T-helper 2 cell treated with Interferon-gamma antibody and Interleukin-4, amounts not matched to agents 100 ng/mL and 5 ng/mL, for 36 hours (primary cell): Measurements from ENCODE around the gene GALNT10. TPM values are rescaled to one million over a fixed set of nuclear protein-coding genes. Genes with fewer than 3 reads are reported as not detected.

Experiments used
- intact Hi-C: fragments of 100-400 bp; cut with micrococcal nuclease; formaldehyde crosslinking; loops from one replicate; pipeline ENCODE4 v1.15.1; 2023
- total RNA-seq: library from RNA; stranded (reverse); gene quantifications from 2 replicates; pipeline ENCODE4 v1.2.3, GENCODE V29; 2022

The GALNT10 gene
- total RNA-seq, 1 donor from 2014 or later, result 38.4 TPM

DNA sequence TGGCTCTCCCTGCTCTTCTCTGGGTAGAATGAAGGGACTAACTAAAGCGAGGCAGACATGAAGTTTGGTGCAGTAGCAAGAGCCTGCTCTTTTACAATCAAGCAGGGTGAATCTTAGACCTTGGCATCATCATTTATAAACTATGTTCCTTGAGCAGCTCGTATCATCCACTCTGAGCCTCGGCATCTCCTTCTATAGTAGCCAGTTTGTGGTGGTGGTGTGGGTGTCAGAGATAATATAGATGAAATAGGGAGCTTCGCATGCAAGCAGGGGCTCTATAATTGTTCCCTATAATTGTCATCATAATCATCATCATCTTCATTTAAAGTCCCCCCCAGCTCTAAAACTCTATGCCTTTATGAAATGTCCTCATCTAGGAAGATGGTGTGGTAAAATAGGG lies 182.8 kb downstream of the GALNT10 start:
- intact Hi-C loops, result no loop called here

DNA sequence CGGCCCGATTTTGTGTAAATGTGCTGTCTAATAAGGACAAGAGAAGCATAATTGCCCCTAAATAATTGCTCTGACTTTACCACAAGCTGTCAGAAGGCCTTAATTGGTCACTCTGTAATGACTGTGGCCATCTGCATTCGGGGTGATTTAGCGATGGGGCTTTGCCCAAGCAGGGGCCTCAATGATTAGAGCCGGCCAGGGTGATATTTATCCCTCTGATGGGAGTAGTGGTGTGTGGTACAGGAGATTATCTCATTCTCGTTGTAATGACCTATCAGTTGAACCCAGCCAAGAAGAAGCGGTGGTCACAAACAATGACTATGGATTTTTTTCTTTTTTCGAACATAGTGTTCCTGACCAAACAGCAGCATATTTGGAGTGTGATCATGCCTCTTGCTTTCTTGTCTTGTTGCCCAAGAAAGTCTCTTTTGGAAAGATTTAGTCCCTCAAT lies 183.2 kb downstream of the GALNT10 start:
- intact Hi-C loops, result no loop called here

DNA sequence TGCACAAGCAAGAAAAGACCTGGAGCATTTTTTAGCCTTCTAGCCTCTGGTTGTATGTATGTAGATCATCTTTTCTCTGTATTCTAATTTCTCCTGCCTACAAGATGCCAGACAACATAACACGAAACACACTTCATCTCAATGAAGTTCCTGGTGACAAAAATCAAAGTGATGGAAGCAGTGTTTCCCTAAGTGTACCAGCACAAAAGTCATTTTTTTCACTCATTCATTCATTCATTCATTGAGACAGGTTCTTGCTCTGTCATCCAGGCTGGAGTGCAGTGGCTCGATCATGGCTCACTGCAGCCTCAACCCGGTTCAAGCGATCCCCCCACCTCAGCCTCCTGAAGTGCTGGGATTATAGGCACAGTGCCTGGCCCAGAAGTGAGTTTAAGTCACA lies 183.7 kb downstream of the GALNT10 start:
- intact Hi-C loops, result no loop called here

DNA sequence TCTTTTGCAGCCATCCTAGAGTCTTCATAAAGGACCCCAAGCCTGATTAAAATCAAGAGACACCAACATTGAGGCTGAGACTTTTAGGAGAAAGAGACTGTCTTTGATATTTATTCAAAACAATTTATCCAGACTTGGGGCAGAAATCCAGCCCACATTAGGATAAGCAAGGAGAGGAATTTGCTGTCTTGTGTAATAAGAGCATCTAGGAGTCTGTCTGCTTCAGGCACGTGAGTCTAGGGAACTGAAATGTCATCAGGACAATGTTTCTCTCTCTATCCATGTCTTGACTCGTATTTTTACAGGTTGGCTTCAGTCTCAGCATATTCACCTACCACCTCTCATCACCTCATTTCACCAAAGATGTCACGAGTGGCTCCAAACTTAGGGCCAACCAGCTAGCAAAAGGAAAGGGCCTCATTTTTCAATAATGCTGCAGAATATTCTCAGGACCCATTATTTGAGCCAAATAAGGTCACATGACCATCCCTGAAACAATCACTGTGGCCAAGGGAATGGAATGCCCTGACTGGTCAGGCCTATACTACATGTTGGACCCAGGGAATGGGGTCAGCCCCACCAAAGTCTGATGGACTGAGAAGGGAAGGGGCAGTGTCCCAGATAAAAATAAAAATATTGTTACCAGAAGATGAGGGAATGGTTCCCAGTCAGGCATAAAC lies 184.9 kb downstream of the GALNT10 start:
- intact Hi-C loops, result no loop called here

DNA sequence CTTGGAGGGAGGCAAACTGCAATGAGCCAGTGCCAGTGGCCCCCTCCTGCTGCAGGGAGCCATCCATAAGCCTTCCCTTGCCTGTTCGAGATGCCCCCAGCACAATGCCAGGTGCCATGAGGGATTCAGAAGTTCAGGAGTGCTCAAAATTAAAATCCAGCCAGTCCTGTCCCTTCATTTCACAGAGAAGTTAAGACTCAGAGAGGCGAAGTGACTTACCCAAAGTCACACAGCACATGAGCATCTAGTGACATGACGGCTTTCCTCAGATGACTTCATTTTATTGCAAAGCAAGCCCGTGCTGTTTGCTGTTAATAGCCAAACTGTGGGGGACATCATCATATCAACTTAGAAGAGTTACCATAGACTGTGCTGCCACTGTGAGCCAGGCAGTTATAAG lies 185.9 kb downstream of the GALNT10 start:
- intact Hi-C loops, result no loop called here

DNA sequence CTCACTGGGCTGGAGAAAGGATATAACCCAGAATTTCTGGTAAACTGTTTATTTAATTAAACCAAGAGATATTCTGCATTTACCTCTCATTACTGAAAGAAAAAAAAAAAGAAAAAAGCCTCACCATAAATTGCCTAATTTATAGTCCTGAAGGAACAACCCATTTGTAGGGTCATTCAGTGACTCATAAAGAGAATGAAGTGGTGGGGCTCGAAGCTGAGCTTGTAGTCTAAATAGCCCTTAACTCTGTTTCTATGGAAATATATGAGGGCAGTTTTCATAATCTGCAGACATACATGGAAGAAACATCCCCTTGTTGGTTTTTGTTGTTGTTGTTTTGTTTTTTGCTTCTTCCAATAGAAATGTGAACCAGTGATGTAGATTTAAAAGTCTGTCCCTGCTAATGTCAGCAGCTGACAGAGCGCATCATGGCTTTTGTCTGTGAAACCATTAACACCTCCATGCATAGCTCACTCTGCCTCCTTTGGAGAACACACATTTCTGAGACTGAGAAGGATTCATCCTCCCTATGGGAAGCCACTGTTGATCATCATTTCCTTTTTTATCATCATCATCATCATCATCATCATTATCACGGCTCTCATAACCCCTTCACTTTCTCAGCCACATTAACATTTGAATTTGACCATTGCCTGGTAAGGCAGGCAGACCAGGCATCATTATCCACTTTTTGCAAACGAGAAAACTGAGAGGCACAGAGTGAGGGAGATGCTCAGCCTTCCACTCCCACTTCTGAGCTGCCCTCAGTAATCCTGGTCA lies 187.4 kb downstream of the GALNT10 start:
- intact Hi-C loops, result no loop called here

DNA sequence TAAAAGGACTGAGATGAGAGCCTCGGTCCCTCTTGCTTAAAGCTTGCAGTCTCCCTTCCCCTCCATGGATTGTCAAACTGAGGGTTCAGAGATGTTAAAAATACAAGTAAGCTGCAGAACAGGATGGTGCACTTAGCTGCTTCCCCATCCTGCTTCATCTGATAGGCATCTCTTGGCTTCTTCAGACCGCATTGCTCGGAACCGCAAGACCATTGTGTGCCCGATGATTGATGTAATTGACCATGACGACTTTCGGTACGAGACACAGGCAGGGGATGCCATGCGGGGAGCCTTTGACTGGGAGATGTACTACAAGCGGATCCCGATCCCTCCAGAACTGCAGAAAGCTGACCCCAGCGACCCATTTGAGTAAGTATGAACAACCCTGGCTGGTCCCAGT lies 189.7 kb downstream of the GALNT10 start:
- intact Hi-C loops, result no loop called here

DNA sequence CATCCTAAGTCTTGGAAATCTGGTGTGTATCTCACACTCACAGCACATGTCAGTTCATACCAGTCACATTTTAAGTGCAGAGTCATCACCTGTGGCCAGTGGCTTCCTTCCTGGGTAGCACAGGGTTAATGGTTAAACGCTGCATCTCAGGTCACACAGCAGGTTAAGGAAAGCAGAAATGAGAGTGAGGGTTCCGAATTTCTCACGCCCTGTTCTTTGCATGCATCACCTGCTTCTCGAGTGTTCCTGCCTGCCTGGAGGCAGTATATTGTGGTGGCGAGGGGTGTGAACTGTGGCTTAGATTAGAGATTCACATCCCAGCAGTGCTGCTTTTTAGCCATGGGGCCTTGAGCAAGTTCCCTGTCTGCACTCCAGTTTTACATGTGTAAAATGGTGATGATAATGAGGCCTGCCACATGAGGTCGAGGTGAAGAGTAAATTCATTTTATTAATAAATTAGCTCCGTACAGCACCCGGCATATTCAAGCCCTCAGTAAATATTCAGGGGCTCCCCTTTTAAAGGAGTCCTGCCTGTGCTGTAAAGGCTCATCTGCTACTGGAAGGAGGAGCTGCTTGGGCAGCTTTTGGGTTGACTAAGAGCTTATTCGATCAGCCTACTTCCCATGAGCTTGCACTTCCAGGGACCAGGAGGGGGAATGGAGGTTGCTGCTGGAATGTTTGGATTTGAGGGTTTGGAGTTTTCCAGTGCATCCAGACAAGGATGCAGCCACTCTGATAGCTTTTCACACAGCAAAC lies 194.1 kb downstream of the GALNT10 start:
- intact Hi-C loops, result no loop called here

DNA sequence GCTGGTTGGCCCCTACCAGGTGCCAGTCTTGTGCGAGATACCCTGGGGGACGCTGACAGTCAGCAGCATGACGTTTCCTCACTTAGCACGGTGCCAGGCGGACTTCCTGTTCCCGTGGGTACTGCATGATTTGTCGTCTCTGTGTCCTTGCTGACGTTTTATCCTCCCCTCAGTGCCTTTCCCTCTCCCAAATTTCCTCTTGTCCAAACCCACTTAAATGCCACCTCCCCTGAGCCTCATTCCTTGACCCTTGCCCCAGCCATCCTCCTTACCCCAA lies 194.6 kb downstream of the GALNT10 start:
- intact Hi-C loops, result no loop called here

DNA sequence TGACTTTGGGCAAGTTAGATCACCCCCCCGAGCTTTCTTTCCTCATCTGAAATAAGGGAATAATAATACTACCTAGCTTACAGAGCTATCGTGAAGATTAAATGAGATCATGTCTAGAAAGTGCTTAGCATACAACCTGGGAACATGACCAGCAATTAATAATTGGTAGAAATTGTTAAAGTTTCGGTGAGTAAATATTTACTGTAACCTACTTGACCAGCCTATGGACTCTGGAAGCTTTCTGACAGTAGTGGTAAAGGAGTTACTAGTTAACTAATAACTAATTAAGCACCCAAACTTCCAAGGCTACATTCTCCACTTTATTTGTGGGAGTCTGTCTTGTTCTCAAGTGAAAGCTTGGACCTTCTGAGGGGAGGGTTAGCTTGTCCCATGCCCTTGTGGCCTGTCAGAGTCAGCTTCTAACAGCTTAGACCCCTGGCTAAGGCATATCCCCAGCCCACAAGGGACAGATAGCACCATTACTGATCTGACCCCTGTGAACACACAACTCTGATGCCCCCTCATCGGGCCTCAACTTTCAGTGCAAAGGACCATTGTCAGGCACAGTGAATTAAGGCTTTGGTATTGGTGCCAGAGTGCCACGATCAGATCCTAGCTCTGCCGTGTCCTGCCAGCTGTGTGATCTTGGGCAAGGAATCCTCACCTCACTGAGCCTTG lies 196.6 kb downstream of the GALNT10 start:
- intact Hi-C loops, result no loop called here

DNA sequence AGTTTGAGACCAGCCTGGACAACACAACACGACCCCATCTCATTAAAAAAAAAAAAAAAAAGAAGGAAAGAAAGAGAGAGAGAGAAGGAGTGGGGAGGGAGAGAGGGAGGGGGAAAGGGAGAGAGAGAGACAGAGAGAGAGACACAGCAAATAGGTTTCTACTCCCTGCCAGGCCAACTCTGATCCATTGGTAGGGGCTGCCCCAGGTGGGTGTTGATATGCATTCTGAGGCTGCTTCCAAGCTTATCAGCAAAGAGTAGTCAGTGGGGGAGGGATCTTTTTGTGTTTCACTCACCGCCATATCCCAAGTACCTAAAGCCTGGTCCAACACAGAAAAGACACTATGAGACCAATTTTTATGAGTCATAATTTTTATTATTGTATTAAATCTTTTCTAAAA lies 198.3 kb downstream of the GALNT10 start:
- intact Hi-C loops, result no loop called here

DNA sequence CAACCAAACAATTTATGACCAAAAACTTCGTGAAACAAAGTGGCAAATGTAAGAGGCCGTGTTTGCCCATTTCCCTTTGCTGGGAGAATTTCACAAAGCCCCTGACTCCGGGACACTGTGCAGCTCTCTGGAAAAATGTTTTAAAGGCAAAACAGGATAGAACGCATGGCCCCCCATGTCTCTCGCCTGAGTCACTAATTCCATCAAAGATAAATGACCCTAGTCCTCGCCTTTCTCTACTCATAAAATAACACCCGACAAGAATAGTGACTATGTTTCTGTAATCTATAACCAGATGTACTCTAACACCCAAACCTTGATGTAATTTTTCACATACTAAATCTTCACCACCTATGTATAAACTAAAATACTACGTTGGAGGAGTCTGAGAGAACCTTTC lies 199.6 kb downstream of the GALNT10 start:
- intact Hi-C loops, result no loop called here

DNA sequence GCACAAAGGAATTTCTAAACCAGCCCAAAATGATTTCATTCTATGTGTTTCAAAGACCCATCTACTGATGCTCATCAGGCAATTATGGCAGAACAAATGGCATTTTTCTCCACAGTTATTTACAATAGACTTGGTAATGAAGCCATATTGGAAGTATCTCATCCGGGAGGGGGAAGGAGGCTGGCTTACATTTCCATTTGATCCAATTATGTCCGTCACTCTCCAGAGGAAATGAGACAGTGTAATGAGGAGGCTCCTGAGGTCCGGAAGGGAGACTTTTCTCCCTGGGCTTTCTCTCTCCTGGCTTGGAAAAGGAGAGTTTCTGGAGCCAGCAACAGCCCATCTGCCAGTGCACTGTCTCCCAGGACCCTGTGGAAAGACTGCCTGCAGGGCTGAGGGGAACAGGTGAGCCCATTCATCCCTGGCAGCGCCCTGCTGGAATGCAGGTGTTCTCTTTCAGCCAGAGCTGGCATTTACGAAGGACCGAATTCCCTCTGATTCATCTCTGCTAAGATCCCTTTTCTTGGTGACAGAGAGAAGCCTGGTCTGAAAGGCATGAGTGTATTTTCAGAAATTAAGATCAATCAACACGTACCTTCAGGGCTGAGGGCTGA lies 200.3 kb downstream of the GALNT10 start:
- intact Hi-C loops, result no loop called here

DNA sequence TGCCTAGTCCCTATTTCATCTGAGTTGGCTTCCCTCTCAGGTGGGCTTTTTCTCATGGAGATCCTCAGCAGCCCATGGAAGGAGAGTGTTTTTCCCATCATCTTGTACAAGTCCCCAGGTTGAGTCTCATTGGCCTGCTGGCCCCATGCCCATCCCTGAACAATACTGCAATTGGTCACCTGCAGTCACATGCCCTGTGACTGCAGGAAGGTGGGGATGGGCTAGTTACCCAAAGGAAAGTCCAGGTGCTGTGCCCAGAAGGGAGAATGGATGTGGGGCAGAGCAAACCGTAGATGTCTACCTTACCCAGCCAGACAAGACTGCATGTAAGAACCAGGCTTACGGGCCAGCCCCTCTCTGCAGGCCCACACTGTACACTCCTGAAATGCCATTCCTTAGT lies 201.3 kb downstream of the GALNT10 start:
- intact Hi-C loops, result no loop called here

DNA sequence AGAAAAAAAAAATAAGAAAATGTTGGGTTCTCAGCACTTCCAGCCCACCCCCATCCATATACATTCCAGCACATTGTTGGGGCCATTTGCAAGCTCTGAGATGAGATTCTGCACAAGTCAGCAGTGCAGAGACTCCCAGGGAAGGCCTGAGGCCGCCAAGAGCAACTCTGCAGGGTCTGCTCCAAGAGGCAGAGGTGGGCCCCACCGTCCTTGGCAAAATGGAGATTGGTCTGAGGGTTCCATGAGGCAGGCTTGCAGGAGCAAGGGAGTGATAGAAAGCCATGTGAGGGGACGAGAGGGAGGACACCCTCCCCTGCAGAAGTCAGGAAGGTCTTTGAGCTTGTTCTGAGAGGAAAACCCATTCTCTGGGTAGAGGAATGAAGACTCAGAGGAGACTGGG lies 203.3 kb downstream of the GALNT10 start:
- intact Hi-C loops, result no loop called here

DNA sequence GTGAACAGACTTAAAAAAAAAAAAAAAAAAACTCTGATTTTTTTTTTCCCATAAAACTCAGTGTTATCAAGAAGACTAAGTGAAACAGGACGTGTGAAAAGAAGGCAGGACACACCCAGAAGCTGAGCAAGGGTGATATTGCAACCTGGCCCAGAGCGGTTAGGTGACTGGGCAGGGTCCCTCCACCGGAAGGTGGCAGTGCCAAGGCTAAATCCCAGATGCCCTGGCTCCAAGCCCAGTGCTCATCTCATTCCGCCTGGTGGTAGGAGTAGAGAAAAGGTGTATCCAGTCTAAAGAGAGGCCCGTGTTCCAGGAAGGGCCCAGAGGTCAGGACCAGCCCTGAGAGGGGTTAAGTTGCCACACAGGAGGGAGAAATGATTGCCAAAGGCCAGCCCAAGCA lies 203.8 kb downstream of the GALNT10 start:
- intact Hi-C loops, result no loop called here

DNA sequence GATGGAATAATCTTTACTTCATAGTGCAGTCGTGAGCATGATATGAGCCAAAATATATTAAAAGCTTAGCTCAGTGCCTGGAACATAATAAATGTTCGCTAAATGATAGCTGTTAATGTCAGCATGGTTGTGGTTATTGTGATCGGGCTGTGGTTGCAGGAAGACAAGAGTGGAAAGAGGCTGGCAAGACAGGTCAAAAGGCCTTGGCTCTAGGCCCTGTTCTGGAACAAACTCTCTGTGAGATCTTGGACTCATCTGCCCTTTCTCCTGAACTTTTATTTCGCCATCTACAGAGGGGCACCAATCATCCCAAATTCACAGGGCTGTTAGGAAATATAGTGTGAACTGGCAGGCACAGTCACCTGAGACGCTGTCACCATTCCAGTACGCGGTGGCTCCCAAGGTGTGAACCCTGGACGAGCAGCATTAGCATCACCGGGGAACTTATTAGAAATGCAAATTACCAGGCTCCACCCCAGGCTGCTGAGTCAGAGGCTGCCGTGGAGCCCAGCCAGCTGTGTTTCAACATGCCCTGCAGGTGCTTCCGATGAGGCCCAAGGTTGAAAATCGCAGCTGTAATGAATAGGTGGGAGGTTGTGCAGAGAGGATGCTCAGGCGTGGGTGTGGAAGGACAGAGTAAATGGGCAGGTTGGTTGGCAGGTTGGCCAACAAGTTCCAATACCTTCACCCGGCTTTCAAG lies 205.0 kb downstream of the GALNT10 start:
- intact Hi-C loops, result no loop called here

DNA sequence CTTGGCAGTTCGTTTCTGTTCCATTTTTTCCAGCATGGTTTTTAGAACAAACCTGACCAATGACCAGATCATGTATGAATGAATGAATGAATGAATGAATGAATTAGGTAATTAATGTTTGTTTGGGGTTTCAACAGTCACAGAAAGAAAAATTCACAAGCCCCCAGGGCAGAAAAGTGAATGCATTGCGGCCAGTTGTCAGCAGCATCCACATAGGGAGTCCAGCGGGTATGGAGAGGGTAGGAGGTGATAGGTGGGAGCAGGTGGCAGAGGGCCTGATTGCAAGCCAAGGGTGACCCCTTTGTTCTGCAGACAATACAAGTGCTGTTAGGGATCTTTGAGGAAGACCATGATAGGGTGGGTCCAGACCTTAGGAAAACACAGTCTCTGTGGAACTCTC lies 205.6 kb downstream of the GALNT10 start:
- intact Hi-C loops, result no loop called here

DNA sequence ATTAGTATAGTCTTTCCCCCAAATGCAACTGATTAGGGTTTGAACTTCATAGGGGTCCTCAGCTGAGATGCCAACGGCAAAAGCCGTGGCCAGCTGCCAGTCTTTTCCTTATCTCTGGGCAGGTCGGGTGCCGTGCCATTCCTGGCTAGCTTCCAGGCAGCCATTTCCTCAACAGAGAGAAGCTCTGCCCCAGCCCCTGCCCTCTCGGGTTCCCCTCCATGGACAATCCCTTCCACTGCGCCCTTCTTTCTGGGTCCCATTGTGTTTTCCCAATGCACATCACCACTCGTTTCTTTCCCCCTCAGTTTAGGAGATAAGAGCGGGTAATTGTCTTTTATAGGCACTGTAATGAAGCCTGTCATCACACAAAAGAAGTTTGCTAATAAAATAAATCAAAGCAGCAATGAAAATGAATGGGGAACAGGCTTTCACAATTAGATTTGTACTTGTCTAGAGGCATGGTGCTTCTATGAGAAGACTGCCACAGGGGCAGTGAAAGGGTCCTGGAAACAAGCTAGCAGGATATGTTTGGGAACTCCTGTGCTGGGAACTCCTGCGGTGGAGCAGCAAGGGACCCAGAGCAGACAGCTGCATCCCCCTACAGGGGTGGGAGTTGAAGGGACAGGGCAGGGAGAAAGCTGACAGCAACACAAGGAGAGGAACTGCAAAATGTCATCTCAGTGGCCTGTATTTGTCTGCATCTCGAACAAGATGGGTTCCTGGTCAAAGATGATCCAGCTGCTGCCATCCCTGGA lies 207.3 kb downstream of the GALNT10 start:
- intact Hi-C loops, result no loop called here

DNA sequence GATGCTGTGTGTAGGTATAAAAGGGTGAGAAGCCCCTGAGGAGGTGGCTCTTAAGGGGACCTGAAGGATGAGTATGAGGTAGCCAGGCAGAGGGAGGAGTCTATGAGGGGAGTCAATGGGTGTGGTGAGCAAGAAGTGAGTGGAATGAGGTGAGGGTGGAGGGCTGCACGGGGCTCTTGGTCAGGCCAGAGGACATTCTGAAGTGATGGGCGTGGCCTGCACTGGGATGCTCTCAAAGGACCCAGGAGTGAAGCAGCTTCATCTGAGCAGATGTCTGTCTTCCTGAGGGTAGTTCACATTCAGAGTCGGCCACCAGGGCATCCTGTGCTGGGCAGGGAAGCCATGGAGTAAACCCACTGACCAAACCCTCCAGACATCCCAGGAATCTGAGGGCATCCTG lies 210.1 kb downstream of the GALNT10 start:
- intact Hi-C loops, result no loop called here
